NCI-H2029 treated with DMSO at 0.1 percent for 48 hours (cell line): ENCODE results near the gene CUX1.
"Not testable (repeated sequence)": the region's sequence is repeated elsewhere in the genome, so short reads cannot be mapped to it uniquely, and the experiment has no call there.

ENCODE experiments used
- DNase-seq: peaks from one replicate; lab custom pipeline; 2025; lab: John Stamatoyannopoulos, UW

CUX1 gene

GRCh38 chr7:101854084-101854865 lies 36.8 kb downstream of the CUX1 start:
- no peak for DNase-seq

GRCh38 chr7:101856473-101857357 lies 39.3 kb downstream of the CUX1 start:
- peak; percentile 96 for DNase-seq

- no peak for DNase-seq
Measured at GRCh38 chr7:101857358-101857811, 40.0 kb downstream of the CUX1 start.

GRCh38 chr7:101858437-101859385 lies 41.3 kb downstream of the CUX1 start:
- DNase-seq = no peak

GRCh38 chr7:101859411-101860106 lies 42.1 kb downstream of the CUX1 start:
- no peak for DNase-seq

- no peak for DNase-seq
Measured at GRCh38 chr7:101860316-101861217, 43.1 kb downstream of the CUX1 start.

DNA sequence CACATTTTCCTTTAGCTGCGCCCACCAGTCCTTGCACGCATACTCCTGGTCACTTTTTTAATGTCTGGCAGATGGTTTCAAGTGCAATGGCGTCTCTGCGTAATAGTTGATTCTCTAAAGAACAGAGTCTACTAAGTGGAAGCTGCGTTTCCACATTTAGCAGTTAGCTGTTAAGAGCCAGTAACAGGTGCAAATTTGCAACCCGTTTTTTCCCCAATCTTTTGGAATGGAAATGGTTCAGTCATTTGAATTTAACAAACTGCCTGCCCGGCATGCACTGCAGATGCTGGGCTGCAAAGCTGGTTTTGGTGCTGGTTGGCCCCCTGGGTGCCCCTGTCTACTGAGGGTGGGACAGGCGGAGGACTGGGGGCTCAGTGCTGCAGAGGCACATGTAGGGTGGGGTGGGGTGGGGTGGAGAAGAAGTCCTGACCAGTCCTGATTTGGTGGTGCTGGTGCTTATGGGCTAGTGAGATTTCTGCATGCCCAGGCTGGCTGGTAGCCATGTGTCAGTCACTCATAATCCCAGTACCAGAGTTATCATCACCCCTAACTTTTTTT lies 43.9 kb downstream of the CUX1 start:
- DNase-seq = no peak

DNA sequence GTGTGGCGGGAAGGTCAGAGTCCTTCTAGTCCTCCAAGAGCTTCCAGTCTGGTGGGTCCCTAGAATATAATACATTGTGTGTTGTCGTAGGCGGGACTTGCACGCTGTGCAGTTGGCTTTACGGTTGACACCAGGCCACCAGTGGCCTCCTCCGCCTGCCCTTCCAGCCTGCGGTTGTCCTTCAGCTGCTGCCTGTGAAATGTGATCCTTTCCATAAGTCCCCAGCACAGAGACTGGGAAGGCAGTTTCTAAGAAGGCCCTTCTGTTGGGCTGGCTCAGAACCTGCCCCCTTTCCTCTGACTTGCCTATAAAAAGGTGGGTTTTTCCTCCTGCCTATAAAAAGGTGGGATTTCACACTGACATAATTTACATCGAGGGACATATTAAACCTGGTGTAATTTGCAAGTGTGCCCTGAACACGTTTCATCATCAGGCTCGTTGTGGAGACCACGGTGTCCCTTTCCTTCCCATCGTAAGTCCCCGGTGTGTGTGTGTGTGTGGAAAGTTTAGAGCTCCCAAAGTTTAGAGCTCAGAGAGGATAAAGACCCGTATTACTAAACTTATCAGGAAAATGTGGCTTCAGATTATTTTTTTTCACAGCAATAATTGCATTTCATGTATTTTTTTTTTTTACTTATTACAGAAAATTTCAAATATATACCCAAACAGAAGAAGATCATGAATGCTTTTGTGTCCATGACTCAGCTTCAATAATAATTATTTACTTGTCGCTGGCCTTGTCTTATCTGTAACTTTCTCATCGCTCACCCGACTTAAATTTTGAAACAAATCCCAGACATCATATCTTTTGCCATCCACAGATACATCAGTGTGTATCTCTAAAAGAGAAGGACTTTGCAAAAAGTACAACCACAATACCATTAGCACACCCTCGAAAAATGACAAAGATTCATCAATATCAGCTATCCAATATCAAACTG lies 45.1 kb downstream of the CUX1 start:
- DNase-seq = peak; percentile 19

- DNase-seq = no peak
Measured at GRCh38 chr7:101863598-101863997, 46.2 kb downstream of the CUX1 start.

GRCh38 chr7:101864039-101864438 lies 46.6 kb downstream of the CUX1 start:
- DNase-seq = no peak

- DNase-seq = no peak
Measured at GRCh38 chr7:101865031-101865430, 47.6 kb downstream of the CUX1 start.

- no peak for DNase-seq
Measured at GRCh38 chr7:101865455-101865854, 48.0 kb downstream of the CUX1 start.

DNA sequence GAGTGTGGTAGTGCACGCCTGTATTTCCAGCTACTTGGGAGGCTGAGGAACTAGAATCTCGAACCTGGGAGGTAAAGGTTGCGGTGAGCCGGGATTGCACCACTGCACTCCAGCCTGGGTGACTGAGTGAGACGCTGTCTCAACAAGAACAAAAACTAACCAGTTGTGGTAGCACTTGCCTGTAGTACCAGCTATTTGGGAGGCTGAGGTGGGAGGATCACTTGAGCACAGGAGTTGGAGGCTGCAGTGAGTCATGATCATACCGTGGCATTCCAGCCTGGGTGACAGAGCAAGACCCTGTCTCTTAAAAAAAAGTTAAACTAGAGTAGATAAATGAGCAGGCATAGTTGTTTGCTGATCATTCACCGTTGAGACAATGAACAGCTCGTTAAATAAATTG lies 48.9 kb downstream of the CUX1 start:
- DNase-seq = no peak

DNA sequence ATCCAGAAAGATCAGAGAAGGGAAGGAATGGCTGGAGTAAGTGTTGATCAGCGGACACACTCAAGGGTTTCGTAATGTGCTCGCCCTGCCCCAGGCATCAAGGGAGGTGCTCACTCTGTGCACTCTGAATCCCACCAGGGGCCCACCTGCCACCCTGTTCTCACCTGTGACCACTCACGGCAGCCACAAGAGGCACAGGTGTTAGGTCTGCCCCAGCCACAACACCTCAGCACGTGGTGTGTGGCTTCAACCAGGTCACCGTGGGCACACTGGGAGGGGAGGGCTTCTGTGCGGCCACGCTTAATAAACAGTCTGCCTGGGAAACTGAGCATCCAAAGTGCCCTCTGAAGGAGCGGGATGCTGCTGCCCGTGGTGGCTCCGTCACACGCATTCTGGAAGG lies 49.8 kb downstream of the CUX1 start:
- no peak for DNase-seq

- not testable (repeated sequence) for DNase-seq
Measured at GRCh38 chr7:101867681-101868080, 50.3 kb downstream of the CUX1 start.

GRCh38 chr7:101868191-101868950 lies 50.9 kb downstream of the CUX1 start:
- DNase-seq = no peak

DNA sequence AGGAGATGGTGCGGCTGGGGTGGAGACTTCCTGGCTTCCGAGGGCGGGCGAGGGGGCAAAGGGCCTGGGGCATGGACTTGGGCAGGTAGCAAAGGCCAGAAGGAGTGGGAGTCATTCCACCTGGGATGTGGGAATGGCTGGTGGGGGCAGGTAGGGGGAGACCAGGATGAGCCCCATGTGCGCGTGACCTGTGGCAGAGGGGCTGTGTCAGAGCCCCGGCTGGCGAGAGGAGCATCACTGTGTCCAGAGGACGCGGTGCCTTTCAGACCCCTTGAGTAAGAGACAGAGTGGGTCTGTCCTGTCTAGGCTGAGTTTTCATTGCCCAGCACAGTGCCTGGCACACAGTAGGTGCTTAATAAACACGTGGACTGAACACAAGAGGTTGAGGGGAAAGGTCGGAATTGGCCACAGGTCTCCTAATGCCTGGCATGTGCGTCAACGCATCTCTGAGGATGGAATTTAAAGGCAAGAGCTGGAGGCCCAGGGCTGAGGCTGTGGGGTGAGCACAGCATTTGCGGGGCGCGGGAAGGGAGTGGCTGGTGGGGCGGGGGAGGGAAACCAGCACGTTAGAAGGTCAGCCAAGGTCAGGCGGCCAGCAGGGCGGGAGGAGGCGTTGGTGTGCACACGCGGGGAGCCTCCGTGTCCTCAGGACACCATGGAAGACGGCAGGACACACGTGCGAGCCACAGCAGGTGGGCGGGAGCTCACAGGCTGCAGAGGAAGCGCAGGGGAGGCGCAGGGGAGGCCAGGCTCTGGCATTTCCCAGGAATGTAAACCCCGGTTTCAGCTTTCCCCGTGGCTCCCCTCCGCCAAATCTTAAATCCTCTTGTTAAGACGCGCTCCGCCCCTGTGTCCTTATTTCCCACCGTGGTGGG lies 51.8 kb downstream of the CUX1 start:
- no peak for DNase-seq
